Esophagus muscularis mucosa (tissue), 4 donors: ENCODE data around the gene TRAPPC10. TPM values are rescaled to one million over a fixed set of nuclear protein-coding genes. Genes with fewer than 3 reads are reported as not detected.

Experiments used
- DNase-seq: peaks from one replicate; pipeline ENCODE4 v3.0.0-alpha.2; 2017; ENCODE audit errors: extremely low spot score
- H3K27ac ChIP-seq, 4 donors: fragments of 200-600 bp; sonication (generic); replicated peaks in 1 of 4; 1 replicate in 3 of 4; 2 replicates in 1 of 4; pipeline ENCODE4 v1.5.1; 2016 to 2019; ENCODE audit warnings: mild to moderate bottlenecking in 1 of 4
- H3K27me3 ChIP-seq, 4 donors: fragments of 200-600 bp; sonication (generic); one replicate each; pipeline versions ENCODE4 v1.5.1 to v1.6.0; 2016 to 2019
- H3K36me3 ChIP-seq, 4 donors: fragments of 200-600 bp; sonication (generic); one replicate each; pipeline ENCODE4 v1.5.1; 2016 to 2019
- H3K4me1 ChIP-seq, 4 donors: fragments of 200-600 bp; sonication (generic); one replicate each; pipeline ENCODE4 v1.5.1; 2016 to 2019
- H3K4me3 ChIP-seq, 4 donors: fragments of 200-600 bp; sonication (generic); 1 replicate in 2 of 4; 2 replicates in 2 of 4; pipeline ENCODE4 v1.5.1; 2016 to 2019; ENCODE audit warnings: mild to moderate bottlenecking in 4 of 4, moderate library complexity in 1 of 4
- H3K9me3 ChIP-seq, 4 donors: fragments of 200-600 bp; sonication (generic); 1 replicate in 3 of 4; 2 replicates in 1 of 4; pipeline ENCODE4 v1.5.1; 2016 to 2019
- CTCF ChIP-seq, 3 experiments: fragments of 200-600 bp in 2 of 3; fragments of 450-650 bp in 1 of 3; sonication (generic) in 2 of 3; IDR thresholded peaks; one replicate each; pipeline ENCODE4 v1.5.1; 2017 to 2019; ENCODE audit warnings: antibody characterized with exemption in 3 of 3, mild to moderate bottlenecking in 2 of 3, moderate library complexity in 1 of 3
- EP300 ChIP-seq: sonication (generic); formaldehyde crosslinking; IDR thresholded peaks from one replicate; pipeline ENCODE4 v1.6.1; 2017; ENCODE audit warnings: antibody characterized with exemption
- POLR2A ChIP-seq: fragments of 450-650 bp; IDR thresholded peaks from one replicate; pipeline ENCODE4 v1.6.1; 2017; ENCODE audit warnings: antibody characterized with exemption, moderate library complexity, mild to moderate bottlenecking, low read depth
- POLR2AphosphoS5 ChIP-seq, 2 donors: sonication (generic); formaldehyde crosslinking; IDR thresholded peaks; one replicate each; pipeline ENCODE4 v1.6.1; 2017; ENCODE audit warnings: antibody characterized with exemption in 2 of 2
- WGBS: methylation state at CpG from one replicate; pipeline ENCODE4 v1.1.5; 2018; 5-methylcytosine and 5-hydroxymethylcytosine counted together
- intact Hi-C: fragments of 100-400 bp; cut with DNase I; formaldehyde crosslinking; loops from one replicate; pipeline ENCODE4 v1.15.1; 2023
- total RNA-seq, 4 donors: library from RNA; depleted of rRNA; stranded (reverse); fragments of >200 nt; gene quantifications; one replicate each; pipeline versions ENCODE4 v1.1.0 to v1.2.1, GENCODE V29; 2016

TRAPPC10 gene
- total RNA-seq, 4 donors from 2014 or later, result 14.5 to 35.2 (median 20.5) TPM

- WGBS, result 66% methylated on average over 9 of the region's 9 CpGs
- no peaks in the 10 kb centered on the region for H3K36me3 ChIP-seq
- no peaks in the 10 kb centered on the region for H3K9me3 ChIP-seq
- TF ChIP-seq CTCF (IDR thresholded peaks at IDR 0.05), result no peak
- TF ChIP-seq POLR2A, result no peak
- no peak for TF ChIP-seq POLR2AphosphoS5 (IDR thresholded peaks at IDR 0.05)
- TF ChIP-seq EP300, result no peak
- DNase-seq, result no peak
- peak overlapping the region; percentile 84 to 99 (median 98) for H3K4me3 ChIP-seq
- intact Hi-C loops, result loop anchor here (5.0 kb wide), 1 partner anchor 286 kb away; no protein-coding TSS in a partner anchor
- peak overlapping the region; percentile 93 to 99 (median 99) for H3K27ac ChIP-seq
- H3K4me1 ChIP-seq, result peaks cover 32 to 47% (median 43%) of the 10 kb centered on the region in 4 donors
- H3K27me3 ChIP-seq, result no peaks in the 10 kb centered on the region
These were observed 986 bp upstream of the TRAPPC10 start for GRCh38 chr21:44011123-44011522.

DNA sequence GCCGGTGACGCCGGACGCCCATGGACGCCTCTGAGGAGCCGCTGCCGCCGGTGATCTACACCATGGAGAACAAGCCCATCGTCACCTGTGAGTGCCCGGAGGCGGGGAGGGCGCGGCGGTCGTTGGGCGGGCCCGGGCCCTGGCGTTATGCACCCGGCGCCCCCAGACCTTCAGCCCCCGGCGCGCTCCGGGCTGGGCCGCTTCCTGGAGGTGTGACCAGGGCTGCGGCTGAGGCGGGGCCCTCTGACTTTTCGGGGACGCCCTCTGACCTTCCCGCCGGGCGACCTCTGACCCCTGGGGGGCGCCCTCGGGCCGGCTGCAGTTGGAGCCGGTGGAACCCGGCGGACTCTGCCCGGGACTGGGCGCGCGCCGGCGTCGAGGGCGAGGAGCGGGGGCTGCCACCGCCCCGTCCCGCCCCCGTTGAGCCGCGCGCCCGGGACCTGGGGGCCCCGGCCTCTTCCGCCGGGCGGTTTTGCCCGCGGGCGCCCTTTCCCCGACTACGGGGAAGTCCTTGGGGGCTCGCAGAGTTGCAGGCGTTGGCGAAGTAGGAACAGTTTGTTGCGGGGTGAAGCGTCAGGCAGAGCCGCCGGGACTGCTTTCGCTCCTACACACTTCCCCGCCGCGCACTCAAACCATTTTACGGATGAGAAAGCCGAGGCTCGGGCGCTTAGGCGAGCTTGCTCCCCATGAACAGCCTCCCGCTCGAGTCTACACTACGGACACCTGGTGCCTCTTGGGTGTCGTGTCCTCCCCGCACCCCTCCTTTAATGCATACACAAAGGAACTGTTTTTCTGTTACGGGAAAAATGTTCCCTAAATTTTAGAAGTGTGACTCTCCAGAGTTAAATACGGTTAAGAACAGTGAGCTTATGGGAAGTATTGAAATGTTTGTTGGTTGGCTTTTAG, 618 bp downstream of the TRAPPC10 start:
- Histone ChIP-seq H3K27me3 (no peaks in the 10 kb centered on the region), H3K4me3 (peak overlapping the region; percentile 84 to 99 (median 98)), H3K36me3 (no peaks in the 10 kb centered on the region), H3K27ac (peak overlapping the region; percentile 93 to 99 (median 99)), H3K4me1 (peaks cover 32 to 58% (median 47%) of the 10 kb centered on the region in 4 donors), H3K9me3 (no peaks in the 10 kb centered on the region)
- 2% methylated on average over 17 of the region's 87 CpGs for WGBS
- DNase-seq, result no peak
- TF ChIP-seq CTCF (IDR thresholded peaks at IDR 0.05) (no peak), EP300 (no peak), POLR2A (no peak), POLR2AphosphoS5 (IDR thresholded peaks at IDR 0.05) (no peak)
- intact Hi-C loops, result loop anchor here (5.0 kb wide), 1 partner anchor 285 kb away; no protein-coding TSS in a partner anchor

DNA sequence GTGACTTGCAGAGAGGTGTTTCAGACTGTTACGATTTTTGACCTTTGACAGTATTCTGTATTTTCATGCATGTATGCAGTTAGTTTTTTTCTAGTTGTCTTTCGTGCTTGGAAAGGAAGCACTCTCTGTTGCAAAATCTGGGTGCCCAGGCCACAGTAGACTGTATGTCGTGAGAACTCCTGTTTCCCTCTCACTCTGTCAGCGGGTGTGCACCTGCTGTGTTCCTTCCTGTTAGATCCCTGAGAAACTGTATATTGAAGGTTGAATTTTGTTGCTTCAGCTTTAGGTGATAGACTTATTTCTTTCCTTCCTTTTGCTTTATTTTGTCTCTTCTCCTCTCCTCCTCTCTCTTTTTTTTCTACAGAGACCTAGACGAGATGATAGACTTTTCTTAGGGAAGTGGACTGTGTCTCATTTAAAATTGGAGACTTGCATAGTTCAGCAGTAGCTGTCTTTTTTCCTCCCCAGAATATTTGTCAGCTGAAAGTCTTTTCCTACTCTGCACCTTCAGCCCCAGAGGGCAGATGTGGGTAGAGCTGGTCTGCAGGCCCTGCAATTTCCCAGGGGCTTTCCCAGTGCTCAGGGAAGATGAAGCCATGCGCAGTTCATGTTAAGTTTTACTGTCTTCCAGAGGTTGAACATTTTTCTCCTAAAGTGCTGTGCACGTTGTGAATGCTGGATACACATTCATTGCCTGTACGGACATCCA, 1.4 kb downstream of the TRAPPC10 start:
- DNase-seq, result no peak
- no peaks in the 10 kb centered on the region for H3K9me3 ChIP-seq
- H3K36me3 ChIP-seq, result no peaks in the 10 kb centered on the region
- H3K27ac ChIP-seq, result peak overlapping the region; percentile 93 to 99 (median 99)
- no peaks in the 10 kb centered on the region for H3K27me3 ChIP-seq
- TF ChIP-seq POLR2A (no peak), EP300 (no peak)
- WGBS, result 19% methylated on average over 8 of the region's 8 CpGs
- intact Hi-C loops, result loop anchor here (5.0 kb wide), 1 partner anchor 284 kb away; no protein-coding TSS in a partner anchor
- peak overlapping the region; percentile 84 to 99 (median 98) for H3K4me3 ChIP-seq
- peaks cover 34 to 59% (median 47%) of the 10 kb centered on the region in 4 donors for H3K4me1 ChIP-seq

DNA sequence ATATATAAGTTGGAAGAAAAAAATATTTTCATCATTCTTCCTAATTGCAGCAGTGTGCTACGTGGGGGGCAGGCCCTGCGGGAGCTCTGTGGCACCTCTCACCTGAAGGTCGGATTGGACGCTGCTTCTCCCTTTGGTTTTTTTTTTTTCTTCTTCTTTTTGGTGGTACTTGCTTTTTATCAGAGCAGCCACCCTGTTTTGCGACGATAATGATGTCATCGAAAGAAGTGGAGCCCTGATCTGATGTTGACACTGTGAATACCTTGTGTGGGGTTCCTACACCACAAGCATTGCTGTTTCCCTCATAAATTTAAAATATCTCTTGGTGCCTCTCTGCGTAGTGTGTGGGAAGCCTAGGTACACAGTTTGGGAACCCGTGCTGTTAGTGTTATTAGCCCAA, 5.5 kb downstream of the TRAPPC10 start:
- TF ChIP-seq EP300 (no peak), POLR2A (no peak), CTCF (IDR thresholded peaks at IDR 0.05) (no peak), POLR2AphosphoS5 (IDR thresholded peaks at IDR 0.05) (no peak)
- no peak for DNase-seq
- H3K27me3 ChIP-seq, result no peaks in the 10 kb centered on the region
- intact Hi-C loops, result no loop called here
- WGBS, result 93% methylated on average over 9 of the region's 9 CpGs
- no peaks in the 10 kb centered on the region for H3K9me3 ChIP-seq
- H3K4me3 ChIP-seq, result no peak overlapping the region
- peaks cover 0 to 3% (median 0%) of the 10 kb centered on the region in 4 donors for H3K36me3 ChIP-seq
- H3K4me1 ChIP-seq, result peaks cover 43 to 64% (median 54%) of the 10 kb centered on the region in 4 donors
- no peak overlapping the region for H3K27ac ChIP-seq

GRCh38 chr21:44018127-44018526, 6.0 kb downstream of the TRAPPC10 start:
- Histone ChIP-seq H3K36me3 (peaks cover 0 to 3% (median 0%) of the 10 kb centered on the region in 4 donors), H3K4me3 (no peak overlapping the region), H3K9me3 (no peaks in the 10 kb centered on the region), H3K27ac (no peak overlapping the region), H3K27me3 (no peaks in the 10 kb centered on the region), H3K4me1 (peaks cover 41 to 58% (median 50%) of the 10 kb centered on the region in 4 donors)
- no peak for DNase-seq
- intact Hi-C loops, result no loop called here
- WGBS, result 97% methylated on average over 5 of the region's 5 CpGs
- no peak for TF ChIP-seq EP300
